HG03565 (cell line): ENCODE results near the gene LST1.
"Not testable (repeated sequence)": the region's sequence is repeated elsewhere in the genome, so short reads cannot be mapped to it uniquely, and the experiment has no call there.

Source experiments
- ATAC-seq: cut with Tn5 transposase; IDR thresholded peaks from one replicate; pipeline ENCODE4 v1.9.1; 2021; ENCODE audit warnings: mild to moderate bottlenecking, moderate library complexity; ENCODE audit not compliant: unreplicated experiment

Gene LST1

DNA sequence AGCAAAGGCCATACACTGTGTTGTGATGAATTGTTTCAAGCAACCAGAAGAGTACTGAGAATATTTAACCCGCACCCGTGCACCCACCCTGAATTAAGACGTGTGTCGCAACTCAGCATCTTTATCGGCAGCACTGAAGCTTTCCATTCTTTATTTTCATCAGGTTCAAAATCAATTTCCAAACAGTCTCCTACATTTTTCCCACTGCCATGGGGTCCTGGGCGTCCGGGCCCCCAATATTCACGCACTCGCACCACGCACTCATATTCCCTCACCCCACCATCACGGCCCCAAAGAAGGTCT lies 5.7 kb upstream of the LST1 start:
- ATAC-seq = no peak

DNA sequence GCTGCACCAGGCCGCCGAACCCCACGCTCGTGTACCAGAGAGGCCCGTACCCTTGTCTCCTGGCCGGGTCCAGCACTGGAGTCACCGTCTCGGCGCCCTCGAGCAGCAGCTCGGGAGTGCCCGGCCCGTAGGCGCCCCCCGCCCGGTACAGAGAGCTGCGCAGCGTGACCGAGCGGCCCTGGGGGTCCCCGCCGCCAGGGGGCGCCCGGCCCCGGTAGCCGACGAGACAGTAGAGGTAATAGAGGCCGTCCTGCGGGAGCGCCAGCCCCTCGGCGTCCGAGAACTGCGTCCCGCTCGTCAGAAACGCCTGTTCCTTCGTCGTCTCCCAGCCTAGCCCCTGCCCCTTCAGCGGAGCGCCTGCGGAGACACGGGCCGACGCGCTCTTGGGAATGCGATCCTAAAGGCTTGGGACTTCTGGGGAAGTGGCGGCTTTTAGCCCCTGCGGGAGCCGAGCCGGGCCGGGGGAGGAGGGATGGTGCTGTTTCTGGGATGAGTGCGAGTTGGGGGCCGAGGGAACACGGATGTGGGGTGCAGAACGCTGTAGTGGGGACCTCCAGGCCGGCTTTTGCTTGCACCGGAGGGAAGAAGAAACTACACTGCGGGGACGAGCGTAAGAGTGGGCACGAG lies 5.2 kb upstream of the LST1 start:
- peak; percentile 54 for ATAC-seq

DNA sequence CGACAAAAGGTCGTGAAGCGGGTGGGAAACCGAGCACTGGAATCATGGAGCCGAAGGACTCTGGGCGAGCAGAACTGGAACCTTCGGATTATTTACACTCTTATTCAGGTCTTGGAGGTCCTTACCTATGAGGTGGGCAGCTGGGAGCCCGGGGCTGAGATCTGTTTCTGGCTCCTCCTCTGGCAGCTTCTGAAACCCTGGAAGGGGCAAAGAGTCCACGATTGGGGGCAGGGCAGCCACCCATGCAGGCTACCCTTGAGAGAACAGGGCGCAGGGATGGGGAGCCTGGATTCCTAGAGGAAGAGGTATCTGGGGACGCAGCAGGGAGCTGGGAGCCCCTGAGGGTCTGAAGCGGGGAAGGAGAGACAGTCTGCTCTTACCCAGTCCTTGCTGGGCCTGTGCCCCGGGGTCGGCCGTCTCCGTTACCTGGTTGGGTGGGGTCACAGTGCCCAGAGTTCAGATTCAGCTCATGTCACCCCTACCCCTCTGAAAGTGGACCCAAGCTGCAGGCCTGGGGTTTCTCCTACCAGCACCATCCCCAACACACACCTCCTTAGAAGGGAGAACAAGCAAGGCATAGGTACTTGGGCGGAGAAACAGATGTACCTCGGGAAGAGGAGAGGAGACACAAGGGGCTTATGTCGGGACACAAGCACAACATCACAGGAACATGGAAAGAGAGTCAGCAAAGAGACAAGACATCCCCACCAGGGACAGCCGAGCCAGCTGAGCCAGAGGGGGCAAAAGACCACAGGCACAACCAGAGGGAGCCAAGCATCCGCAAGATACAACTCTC lies 4.4 kb upstream of the LST1 start:
- no peak for ATAC-seq

DNA sequence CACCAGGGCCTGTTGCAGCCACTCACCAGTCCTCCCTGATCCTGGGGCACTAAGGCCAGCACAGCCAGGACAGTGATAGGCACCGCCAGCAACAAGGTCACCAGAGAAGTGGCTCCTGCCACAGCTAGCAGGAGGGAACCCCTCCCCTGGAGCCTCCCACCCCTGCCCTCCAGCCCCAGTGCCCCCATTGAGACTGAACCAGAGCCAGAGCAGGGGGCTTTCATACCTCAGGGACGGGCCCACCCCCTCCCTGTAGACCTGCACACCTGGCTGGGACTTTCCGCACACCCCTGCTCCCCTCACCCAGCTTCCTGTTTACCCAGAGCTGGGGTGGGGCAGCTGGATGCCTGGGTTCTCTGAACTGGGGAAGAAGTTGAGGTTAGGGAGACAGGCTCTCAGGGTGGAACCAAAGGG lies 3.8 kb upstream of the LST1 start, which contains the start of gene LTB:
Gene LTB, minus strand, starts transcription at position 195 of the 414 bp plus-strand sequence. Its CDS starts 7 bp downstream, at position 188.
- no peak for ATAC-seq

DNA sequence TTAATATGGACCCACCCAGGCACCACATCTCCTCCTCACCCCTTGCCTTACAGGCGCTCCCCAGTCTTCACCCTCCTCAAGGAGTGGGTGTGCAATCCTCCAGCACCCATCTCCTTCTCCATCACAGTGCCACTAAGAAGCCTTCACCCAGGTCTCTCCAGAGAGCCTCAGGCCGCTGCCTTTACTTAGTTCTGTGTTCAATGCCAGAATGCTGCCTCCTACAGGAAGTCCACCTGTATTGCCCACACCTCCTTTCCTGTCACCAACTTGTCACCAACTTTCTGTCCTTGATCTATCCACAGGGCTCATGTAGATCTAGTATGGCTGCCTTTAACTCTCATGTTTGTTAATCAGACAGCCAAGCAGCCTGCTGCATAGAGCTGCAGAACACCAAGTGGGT lies 586 bp upstream of the LST1 start:
- ATAC-seq = no peak

DNA sequence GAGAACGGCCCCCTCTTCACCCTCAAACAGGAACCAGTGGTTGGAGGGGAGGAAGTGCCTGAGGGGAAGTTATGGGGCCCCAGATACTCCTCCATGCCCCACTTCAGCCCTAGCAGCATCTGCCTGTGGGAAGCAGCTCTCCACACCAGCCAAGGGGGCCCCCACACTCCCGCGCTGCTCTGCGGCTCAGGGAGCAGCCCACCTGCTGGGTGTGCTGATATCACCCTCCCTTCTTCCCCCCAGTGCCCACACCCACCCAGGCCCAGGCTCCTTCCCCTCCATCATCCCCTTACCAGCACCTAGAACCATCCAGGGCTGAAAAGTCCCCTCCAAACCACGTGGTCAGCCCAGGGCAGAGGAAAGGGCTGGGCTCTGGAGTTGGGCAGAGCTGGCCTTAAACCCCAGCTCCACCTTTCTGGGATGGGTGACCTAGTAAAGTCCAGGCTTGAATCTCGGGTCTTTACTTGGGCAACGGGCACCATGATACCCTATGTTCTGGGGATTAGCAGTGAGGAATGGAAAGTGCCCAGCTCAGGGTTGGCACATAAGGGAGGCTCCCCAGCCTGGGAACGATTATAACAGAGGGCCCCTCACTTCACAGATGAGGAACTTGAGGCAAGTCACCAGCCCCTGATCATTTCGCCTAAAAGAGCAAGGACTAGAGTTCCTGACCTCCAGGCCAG lies 663 bp downstream of the LST1 start:
- ATAC-seq = no peak

DNA sequence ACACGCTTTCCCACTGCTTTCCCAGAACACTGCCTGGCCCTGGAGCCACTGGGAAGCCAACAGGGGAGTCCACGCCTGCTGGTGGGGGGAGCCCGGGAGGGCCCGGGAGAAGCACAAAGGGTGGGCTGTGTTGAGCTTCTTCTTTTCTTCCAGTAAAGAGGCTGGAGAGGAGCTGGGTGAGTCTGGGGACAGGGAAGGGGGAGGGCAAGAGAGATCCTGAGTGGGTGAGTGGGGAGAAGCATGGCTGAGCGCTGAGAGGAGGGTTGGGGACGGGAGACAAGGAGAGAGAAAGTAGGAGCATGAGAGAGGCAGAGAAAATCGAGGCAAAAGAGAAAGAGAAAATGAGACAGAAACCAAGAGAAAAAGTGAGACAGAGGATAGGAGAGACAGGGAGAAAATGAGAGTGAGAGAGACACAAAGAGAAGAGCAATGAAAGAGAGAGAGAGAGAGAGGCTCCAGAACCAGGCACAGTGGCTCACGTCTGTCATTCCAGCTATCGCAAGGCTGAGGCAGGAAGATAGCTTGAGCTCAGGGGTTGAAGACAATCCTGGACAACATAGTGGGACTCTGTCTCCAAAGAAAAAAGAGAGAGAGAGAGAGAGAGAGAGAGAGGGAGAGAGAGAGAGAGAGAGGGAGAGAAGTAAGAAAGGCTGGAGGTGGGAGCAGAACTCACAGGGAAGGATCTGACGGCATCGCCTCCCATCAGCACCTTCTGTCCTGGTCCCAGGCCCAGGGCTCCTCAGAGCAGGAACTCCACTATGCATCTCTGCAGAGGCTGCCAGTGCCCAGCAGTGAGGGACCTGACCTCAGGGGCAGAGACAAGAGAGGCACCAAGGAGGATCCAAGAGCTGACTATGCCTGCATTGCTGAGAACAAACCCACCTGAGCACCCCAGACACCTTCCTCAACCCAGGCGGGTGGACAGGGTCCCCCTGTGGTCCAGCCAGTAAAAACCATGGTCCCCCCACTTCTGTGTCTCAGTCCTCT lies 2.0 kb downstream of the LST1 start:
- no peak for ATAC-seq

DNA sequence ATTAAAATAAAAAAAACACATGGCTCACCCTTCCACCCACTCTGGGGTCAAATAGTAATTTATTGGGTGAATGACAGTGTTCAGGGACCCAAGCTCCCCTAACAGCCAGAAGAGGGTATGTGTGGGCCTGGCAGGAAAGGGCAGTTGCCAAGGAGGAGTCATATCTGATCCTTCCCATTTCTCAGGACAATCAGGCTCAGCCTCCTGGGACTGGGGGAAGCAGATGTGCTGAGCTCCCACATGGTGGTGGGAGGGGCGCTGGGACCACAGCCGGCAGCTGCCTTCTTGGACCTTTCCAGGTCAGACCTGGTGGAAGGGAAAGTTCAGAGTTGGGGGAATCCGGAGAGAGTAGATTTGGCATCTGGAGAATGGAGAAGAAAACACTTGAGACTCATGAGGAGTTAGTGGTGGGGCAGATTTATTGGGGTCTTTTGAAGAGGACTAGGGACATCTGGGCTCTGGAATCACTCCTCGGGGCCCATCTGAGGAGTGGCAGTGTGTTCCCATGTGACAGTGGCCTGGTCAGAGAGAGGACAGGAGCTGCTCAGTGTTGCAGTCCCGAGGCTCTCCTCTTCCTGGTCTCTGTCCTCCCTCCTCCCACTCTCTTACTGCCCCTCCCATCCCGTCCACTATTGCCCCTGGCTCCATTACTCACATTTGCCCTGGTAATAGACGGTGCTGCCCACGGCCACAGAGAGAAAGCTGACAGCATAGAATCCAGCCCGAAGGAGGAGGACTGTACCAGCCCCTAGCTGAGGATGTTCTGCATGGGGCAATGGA lies 3.0 kb downstream of the LST1 start:
- ATAC-seq = no peak

DNA sequence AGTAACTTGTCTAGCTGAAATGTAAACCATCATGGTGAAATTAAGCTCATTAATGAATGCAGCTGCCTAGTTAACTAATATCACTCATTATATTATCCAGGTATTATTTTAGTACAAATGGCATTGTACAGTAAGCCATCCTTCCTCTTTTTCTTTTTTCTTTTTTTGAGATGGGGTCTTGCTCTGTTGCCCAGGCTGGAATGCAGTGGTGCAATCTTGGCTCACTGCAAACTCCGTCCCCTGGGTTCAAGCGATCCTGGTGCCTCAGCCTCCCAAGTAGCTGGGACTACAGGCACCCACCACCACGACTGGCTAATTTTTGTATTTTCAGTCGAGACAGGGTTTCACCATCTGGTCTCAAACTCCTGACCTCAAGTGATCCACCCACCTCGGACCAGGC lies 4.6 kb downstream of the LST1 start:
- ATAC-seq = not testable (repeated sequence)

DNA sequence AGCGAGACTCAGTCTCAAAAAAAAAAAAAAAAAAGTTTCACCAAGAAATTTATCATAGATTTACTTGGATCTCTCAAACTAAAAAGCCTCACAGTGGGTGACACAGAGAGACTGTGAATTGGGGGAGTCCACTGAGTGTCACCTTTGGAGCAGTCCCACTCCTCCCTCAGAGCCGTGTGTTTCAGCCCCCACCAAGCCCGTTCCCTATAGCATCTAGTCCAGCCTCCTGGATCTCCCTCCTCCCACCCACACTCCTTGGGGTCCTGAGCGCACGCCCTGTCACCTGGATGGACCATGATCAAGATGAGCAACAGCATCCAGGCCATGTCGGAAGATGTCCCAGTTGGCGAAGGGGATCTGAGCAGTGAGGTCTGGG lies 6.3 kb downstream of the LST1 start:
- no peak for ATAC-seq

DNA sequence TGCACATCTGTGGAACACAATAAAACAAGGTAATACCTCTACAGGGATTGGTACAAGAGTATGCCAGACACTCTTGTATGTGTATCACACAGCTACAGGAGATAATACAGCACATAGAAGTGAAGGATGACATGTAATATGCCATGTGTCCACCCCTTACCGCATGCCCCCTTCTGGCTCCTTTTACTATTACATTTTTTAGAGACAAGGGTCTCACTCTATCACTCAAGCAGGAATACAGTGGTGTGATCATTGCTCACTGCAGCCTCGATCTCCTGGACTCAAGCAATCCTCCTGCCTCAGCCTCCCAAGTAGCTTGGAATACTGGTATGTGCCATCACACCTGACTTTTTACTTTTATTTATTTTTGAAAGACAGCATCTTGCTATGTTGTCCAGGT lies 10.9 kb downstream of the LST1 start:
- no peak for ATAC-seq

DNA sequence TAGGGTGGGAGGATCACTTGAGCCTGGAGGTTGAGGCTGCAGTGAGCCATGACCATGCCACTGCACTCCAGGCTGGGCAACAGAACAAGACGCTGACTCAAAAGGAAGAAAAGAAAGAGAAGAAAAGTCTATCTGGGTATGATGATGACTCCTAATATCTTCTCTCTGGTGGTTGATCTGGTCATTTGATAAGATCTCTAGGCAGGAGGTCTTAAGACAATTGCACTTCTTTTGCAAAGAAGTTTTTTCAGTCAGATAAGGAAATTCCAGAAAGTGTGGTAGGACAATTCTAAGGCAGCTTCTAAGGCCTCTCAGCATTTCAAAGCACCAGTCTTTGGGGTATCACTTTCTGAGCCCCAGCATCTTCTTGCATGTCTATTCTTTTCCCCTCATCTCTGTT lies 21.2 kb downstream of the LST1 start:
- ATAC-seq = no peak

DNA sequence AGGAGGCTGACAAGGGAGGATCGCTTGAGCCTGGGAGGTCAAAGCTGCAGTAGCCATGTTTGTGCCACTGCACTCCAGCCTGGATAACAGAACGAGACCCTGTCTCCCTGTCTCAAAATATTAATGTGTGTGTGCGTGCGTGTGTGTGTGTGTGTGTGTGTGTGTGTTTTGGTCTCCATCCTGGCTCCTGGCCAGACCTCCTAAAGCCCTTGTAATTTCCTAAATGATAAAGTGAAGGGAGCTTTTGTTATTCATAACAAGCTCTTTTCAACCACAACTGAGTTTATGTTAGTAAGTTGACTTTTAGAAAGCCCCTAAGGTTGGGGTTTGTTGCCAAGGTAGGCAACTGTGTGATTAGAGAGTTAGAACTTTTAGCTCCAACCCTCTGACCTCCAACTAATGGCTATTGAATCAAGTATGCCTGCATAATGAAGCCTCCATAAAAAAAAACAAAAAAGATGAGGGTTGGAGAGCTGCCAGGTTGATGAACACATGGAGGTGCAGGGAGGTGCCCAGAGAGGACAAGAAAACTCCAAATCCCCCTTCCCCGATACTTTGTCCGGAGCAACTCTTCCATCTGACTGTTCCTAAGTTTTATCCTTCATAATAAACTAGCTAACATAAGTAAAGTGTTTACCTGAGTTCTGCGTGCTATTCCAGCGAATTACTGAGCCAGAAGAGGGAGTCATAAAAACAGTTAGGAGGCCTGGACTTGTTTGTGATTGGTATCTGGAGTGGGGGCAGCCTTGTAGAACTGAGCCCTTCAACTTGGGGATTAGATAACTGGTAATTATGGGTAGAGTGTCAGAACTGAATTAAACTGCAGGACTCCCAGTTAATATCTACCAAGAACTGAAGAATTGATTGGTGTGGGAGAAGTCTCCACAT lies 23.7 kb downstream of the LST1 start:
- ATAC-seq = no peak

DNA sequence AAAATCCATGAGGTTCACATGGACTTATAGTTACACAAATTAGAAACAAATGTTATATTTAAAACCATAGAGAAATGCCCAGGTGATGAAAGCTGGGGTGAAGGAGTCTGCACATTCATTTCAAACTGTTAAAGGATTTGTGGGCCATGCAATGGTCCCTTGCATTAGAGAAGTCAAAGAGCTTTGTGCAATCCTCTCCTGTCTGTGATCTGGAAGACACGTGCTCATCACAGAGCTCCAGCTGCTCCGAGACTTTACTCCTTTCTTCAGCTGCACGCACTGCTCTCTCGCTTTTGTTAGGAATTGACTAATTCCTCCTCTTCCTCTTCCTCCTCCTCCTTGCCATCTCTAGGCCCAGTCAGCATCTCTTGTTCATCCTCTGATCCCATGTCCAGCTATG lies 24.9 kb downstream of the LST1 start:
- no peak for ATAC-seq

DNA sequence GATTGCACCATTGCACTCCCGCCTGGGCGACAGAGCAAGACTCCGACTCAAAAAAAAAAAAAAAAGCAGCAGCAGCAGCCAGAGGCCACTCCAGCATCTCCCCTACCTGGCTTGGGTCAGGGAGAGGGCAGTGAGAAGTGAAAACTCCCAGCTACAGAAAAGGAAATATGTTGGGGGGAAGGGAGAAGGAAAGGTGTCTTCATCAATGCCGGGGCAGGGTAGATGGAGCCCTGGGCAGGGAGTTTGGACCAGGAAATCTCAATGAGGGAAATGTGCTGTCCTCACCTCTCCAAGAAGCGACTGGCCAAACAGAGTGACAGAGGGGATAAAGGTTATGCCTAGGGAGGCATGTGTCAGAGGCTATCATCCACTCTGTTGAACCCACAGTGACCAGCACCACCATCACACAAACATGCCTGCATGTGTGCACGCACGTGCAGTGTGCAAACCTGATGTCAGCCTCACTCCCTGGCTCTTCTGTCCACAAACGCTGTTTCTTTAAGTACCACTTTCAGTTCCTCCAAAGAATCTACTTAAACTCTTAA lies 28.1 kb downstream of the LST1 start:
- no peak for ATAC-seq

DNA sequence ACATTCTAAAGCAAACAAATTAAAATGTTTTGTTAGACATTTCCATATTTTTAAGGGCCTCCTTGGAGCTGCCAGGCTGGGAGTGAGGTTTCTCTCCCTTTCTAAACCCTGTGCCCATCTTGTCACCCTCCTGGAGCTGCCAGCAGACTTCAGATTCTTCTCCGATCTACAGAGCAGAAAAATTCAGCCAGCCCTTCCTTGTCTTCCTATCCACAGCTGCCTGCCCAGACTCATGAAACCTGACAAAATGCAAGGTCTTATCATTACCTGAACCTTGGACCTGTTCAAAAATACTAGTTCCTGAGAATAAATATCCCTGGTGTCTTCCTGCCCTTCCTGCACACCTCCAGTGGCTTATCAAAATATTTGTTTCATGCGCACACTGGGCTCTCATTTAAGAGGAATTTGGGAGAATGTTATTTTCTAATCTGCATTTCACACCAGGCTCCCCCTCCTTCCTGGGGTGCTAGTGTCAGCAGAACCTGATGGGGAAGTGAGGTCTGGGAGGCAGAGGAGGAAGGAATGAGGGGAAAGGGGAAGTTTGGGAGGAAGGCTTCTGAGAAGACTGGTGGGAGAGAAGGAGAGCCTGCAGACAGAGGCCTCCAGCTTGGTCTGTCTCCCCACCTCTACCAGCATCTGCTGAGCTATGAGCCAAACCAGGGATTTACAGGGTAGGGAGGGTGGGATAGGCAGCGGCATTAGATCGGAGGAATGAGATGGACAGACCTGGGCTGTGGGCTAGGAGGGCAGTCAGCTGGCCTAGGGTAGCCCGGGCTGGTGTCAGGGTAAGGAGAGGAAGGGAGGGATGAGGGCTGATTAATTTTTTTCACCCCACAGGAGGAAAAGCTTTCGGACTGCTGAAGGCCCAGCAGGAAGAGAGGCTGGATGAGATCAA lies 28.9 kb downstream of the LST1 start, which contains the start of gene AIF1:
Gene AIF1, plus strand, starts transcription at position 551 of the 895 bp plus-strand sequence. Its CDS starts 96 bp downstream, at position 647.
- ATAC-seq = no peak

DNA sequence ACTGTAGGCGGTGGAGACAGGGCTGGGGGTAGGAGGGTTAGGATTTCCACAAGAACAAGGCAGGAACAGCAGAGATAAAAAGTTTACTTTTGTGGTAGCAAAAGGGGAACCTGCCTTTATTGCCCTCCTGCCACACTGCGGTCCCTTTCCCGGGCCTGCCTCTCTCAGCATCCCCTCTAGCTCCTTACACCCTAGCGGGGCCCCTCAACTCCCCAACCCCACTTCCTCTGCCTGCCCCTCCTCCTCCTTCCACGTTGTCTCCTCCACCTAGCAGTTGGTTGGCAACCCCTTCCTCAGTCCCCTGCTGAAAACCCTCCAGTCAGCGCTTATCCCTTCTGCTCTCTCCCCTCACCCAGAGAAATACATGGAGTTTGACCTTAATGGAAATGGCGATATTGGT lies 29.7 kb downstream of the LST1 start:
- no peak for ATAC-seq

DNA sequence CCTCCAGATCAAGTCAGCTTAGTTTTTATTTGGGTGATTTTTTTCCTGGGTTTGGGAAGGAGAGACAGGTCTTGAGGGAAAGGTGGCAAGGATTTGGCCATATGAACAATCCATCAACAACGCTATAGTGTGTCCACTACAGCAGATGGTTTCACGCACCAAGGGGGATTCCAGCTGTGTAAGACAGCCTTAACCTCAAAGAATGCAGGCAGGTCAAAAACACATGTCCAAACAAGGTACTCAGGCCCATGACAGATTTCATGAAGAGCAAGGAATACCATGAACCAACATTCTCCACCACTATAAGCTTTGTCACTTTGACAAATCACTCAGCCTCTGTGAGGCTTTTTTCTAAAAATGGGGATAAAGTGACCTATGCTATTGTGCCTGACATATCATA lies 30.9 kb downstream of the LST1 start:
- no peak for ATAC-seq
